Large intestine (tissue), 3 donors: ENCODE measurements around the gene RPTOR. TPM values are rescaled to one million over a fixed set of nuclear protein-coding genes. Genes with fewer than 3 reads are reported as not detected.

Source experiments
- DNase-seq, 2 donors: peaks; one replicate each; pipeline versions ENCODE4 v3.0.0 to v3.0.0-alpha.2; 2013
- H3K27ac ChIP-seq: one replicate; pipeline ENCODE4 v1.5.1; 2013; ENCODE audit warnings: low read length
- H3K27me3 ChIP-seq: 2 replicates; pipeline ENCODE4 v1.6.1; 2013; ENCODE audit warnings: low read length; ENCODE audit not compliant: control insufficient read depth, insufficient read depth
- H3K36me3 ChIP-seq: 2 replicates; pipeline ENCODE4 v1.6.1; 2013; ENCODE audit warnings: low read length; ENCODE audit not compliant: control insufficient read depth, insufficient read depth
- H3K4me1 ChIP-seq: one replicate; pipeline ENCODE4 v1.6.1; 2013; ENCODE audit warnings: low read length; ENCODE audit not compliant: control insufficient read depth, insufficient read depth
- H3K4me3 ChIP-seq: one replicate; pipeline ENCODE4 v1.5.1; 2013; ENCODE audit warnings: low read length
- H3K9me3 ChIP-seq: one replicate; pipeline ENCODE4 v1.6.1; 2013; ENCODE audit warnings: mild to moderate bottlenecking, low read depth, low read length, moderate library complexity; ENCODE audit not compliant: control insufficient read depth
- WGBS: methylation state at CpG from one replicate; pipeline ENCODE4 v1.1.5; 2013; ENCODE audit warnings: low lambda C conversion rate; ENCODE audit not compliant: insufficient coverage; 5-methylcytosine and 5-hydroxymethylcytosine counted together
- polyA plus RNA-seq: library from polyadenylated mRNA; unstranded; fragments of 120-200 nt; gene quantifications from one replicate; pipeline ENCODE4 v1.2.1, GENCODE V29; 2013

Gene RPTOR
- polyA plus RNA-seq, 1 donor, result 16.8 TPM

- Histone ChIP-seq H3K4me1 (peaks cover 23% of the 10 kb centered on the region), H3K27me3 (peaks cover 5% of the 10 kb centered on the region), H3K4me3 (peak within 1 kb of the TSS; percentile 80), H3K27ac (no peak within 1 kb of the TSS), H3K36me3 (peaks cover 17% of the 10 kb centered on the region), H3K9me3 (no peaks in the 10 kb centered on the region)
- WGBS, result no CpG with 5 or more reads among the region's 66 CpGs
- DNase-seq, result peak; percentile 61 to 80
Observed at GRCh38 chr17:80991645-80992076, 447.0 kb downstream of the RPTOR start, which contains the start of gene CHMP6. Gene CHMP6 (plus strand): TSS chr17:80991841. CDS start chr17:80991919, 78 bp downstream.

- peaks cover 23% of the 10 kb centered on the region for H3K4me1 ChIP-seq
- 80% methylated on average over 2 of the region's 90 CpGs for WGBS
- H3K27ac ChIP-seq, result no peak overlapping the region
- peaks cover 5% of the 10 kb centered on the region for H3K27me3 ChIP-seq
- peaks cover 24% of the 10 kb centered on the region for H3K36me3 ChIP-seq
- H3K9me3 ChIP-seq, result no peaks in the 10 kb centered on the region
- H3K4me3 ChIP-seq, result peak overlapping the region; percentile 80
- DNase-seq, result no peak
Observed at GRCh38 chr17:80992077-80992947, 447.7 kb downstream of the RPTOR start.

GRCh38 chr17:80992948-80993624, 448.4 kb downstream of the RPTOR start:
- DNase-seq, result no peak
- peaks cover under 1% of the 10 kb centered on the region for H3K27me3 ChIP-seq
- H3K36me3 ChIP-seq, result peaks cover 32% of the 10 kb centered on the region
- H3K9me3 ChIP-seq, result no peaks in the 10 kb centered on the region
- H3K4me3 ChIP-seq, result peak overlapping the region; percentile 80
- no peak overlapping the region for H3K27ac ChIP-seq
- WGBS, result no CpG with 5 or more reads among the region's 18 CpGs
- peaks cover 23% of the 10 kb centered on the region for H3K4me1 ChIP-seq

- Histone ChIP-seq H3K9me3 (no peaks in the 10 kb centered on the region), H3K36me3 (peaks cover 52% of the 10 kb centered on the region), H3K27me3 (no peaks in the 10 kb centered on the region), H3K4me3 (no peak overlapping the region), H3K27ac (no peak overlapping the region), H3K4me1 (peaks cover 15% of the 10 kb centered on the region)
- no peak for DNase-seq
- no CpG with 5 or more reads among the region's 13 CpGs for WGBS
Observed at GRCh38 chr17:80995131-80995530, 450.5 kb downstream of the RPTOR start.

- no peaks in the 10 kb centered on the region for H3K9me3 ChIP-seq
- no peak overlapping the region for H3K27ac ChIP-seq
- H3K27me3 ChIP-seq, result no peaks in the 10 kb centered on the region
- H3K4me1 ChIP-seq, result peaks cover 10% of the 10 kb centered on the region
- H3K4me3 ChIP-seq, result no peak overlapping the region
- DNase-seq, result no peak
- H3K36me3 ChIP-seq, result peaks cover 54% of the 10 kb centered on the region
- no CpG with 5 or more reads among the region's 25 CpGs for WGBS
Observed at GRCh38 chr17:80996422-80997305, 452.0 kb downstream of the RPTOR start.

- H3K27me3 ChIP-seq, result no peaks in the 10 kb centered on the region
- peaks cover 54% of the 10 kb centered on the region for H3K36me3 ChIP-seq
- H3K9me3 ChIP-seq, result no peaks in the 10 kb centered on the region
- WGBS, result no CpG with 5 or more reads among the region's 32 CpGs
- DNase-seq, result no peak
- peaks cover 17% of the 10 kb centered on the region for H3K4me1 ChIP-seq
- no peak overlapping the region for H3K27ac ChIP-seq
- H3K4me3 ChIP-seq, result no peak overlapping the region
Observed at GRCh38 chr17:80997424-80998117, 452.9 kb downstream of the RPTOR start.

- Histone ChIP-seq H3K36me3 (peaks cover 54% of the 10 kb centered on the region), H3K9me3 (no peaks in the 10 kb centered on the region), H3K4me1 (peaks cover 14% of the 10 kb centered on the region), H3K27ac (no peak overlapping the region), H3K27me3 (peaks cover under 1% of the 10 kb centered on the region), H3K4me3 (no peak overlapping the region)
- no peak for DNase-seq
- no CpG with 5 or more reads among the region's 19 CpGs for WGBS
Observed at GRCh38 chr17:80998118-80998747, 453.6 kb downstream of the RPTOR start.

- WGBS, result 100% methylated on average over 3 of the region's 39 CpGs
- DNase-seq, result no peak
- peaks cover 54% of the 10 kb centered on the region for H3K36me3 ChIP-seq
- H3K4me3 ChIP-seq, result no peak overlapping the region
- peaks cover 4% of the 10 kb centered on the region for H3K9me3 ChIP-seq
- peaks cover 14% of the 10 kb centered on the region for H3K4me1 ChIP-seq
- H3K27me3 ChIP-seq, result peaks cover 7% of the 10 kb centered on the region
- H3K27ac ChIP-seq, result no peak overlapping the region
Observed at GRCh38 chr17:80998748-80999535, 454.3 kb downstream of the RPTOR start.
